Measurements from ENCODE around the gene MRPS18A. TPM values are rescaled to one million over a fixed set of nuclear protein-coding genes. Genes with fewer than 3 reads are reported as not detected.
"Not testable (repeated sequence)": the region's sequence is repeated elsewhere in the genome, so short reads cannot be mapped to it uniquely, and the experiment has no call there.

MRPS18A gene
- total RNA-seq, 1 donor from 2014 or later = 29.8 TPM

- peaks cover 22 to 29% of the 10 kb centered on the region in 2 donors for H3K4me1 ChIP-seq
- H3K27me3 ChIP-seq = no peaks in the 10 kb centered on the region
- peak overlapping the region; percentile 62 to 79 for H3K27ac ChIP-seq
- H3K36me3 ChIP-seq = peaks cover 14 to 19% of the 10 kb centered on the region in 2 donors
- no peaks in the 10 kb centered on the region for H3K9me3 ChIP-seq
- DNase-seq (ENCODE audit: low spot score in 2 of 2) = peak; percentile 38 to 90
- intact Hi-C loops (cut with DNase I) = loop anchor here (1.0 to 2.0 kb wide), 3 partner anchors 37 to 412 kb away; no protein-coding TSS in a partner anchor
- H3K4me3 ChIP-seq = peak overlapping the region in 1 of 2 donors; percentile 35
- peak; percentile 91 to 98 (median 95) for TF ChIP-seq CTCF (IDR thresholded peaks at IDR 0.05)
Observed at GRCh38 chr6:43667245-43668150, 20.1 kb downstream of the MRPS18A start.

- no peak for TF ChIP-seq CTCF (IDR thresholded peaks at IDR 0.05)
Observed at GRCh38 chr6:43666196-43666920, 21.2 kb downstream of the MRPS18A start.

GRCh38 chr6:43665376-43665775 is 22.2 kb downstream of the MRPS18A start:
- H3K27me3 ChIP-seq = no peaks in the 10 kb centered on the region
- no peak overlapping the region for H3K27ac ChIP-seq
- DNase-seq (ENCODE audit: low spot score in 2 of 2) = no peak
- H3K4me1 ChIP-seq = peaks cover 22 to 29% of the 10 kb centered on the region in 2 donors
- H3K9me3 ChIP-seq = no peaks in the 10 kb centered on the region
- H3K4me3 ChIP-seq = no peak overlapping the region
- no peaks in the 10 kb centered on the region for H3K36me3 ChIP-seq
- no peak for TF ChIP-seq CTCF (IDR thresholded peaks at IDR 0.05)
- intact Hi-C loops (cut with DNase I) = no loop called here

More at GRCh38 chr6:43666196-43666920, 21.2 kb downstream of the MRPS18A start:
- H3K27ac ChIP-seq = no peak overlapping the region
- H3K27me3 ChIP-seq = no peaks in the 10 kb centered on the region
- no peak for DNase-seq (ENCODE audit: low spot score in 2 of 2)
- intact Hi-C loops (cut with DNase I) = no loop called here
- H3K4me1 ChIP-seq = peaks cover 22 to 29% of the 10 kb centered on the region in 2 donors
- no peaks in the 10 kb centered on the region for H3K9me3 ChIP-seq
- H3K36me3 ChIP-seq = peaks cover 4 to 7% of the 10 kb centered on the region in 2 donors
- H3K4me3 ChIP-seq = no peak overlapping the region

- H3K4me1 ChIP-seq; H3K27ac ChIP-seq; H3K9me3 ChIP-seq; H3K4me3 ChIP-seq; H3K36me3 ChIP-seq; H3K27me3 ChIP-seq; DNase-seq (ENCODE audit: low spot score in 2 of 2); intact Hi-C loops (cut with DNase I): not testable (repeated sequence)
Observed at GRCh38 chr6:43662948-43663347, 24.6 kb downstream of the MRPS18A start.

GRCh38 chr6:43658161-43658560 is 29.4 kb downstream of the MRPS18A start:
- intact Hi-C loops (cut with DNase I) = no loop called here
- H3K36me3 ChIP-seq = no peaks in the 10 kb centered on the region
- TF ChIP-seq CTCF (IDR thresholded peaks at IDR 0.05) = no peak

More at GRCh38 chr6:43658161-43658560, 29.4 kb downstream of the MRPS18A start:
- Histone ChIP-seq H3K4me3 (no peak overlapping the region), H3K4me1 (no peaks in the 10 kb centered on the region), H3K27ac (no peak overlapping the region), H3K27me3 (no peaks in the 10 kb centered on the region), H3K9me3 (no peaks in the 10 kb centered on the region)
- no peak for DNase-seq (ENCODE audit: low spot score in 2 of 2)

Measured in ascending aorta (tissue), 2 donors.